H1 (cell line): ENCODE results near the gene AANAT.

ENCODE experiments used
- BRCA1 ChIP-seq: IDR thresholded peaks from 2 replicates; pipeline ENCODE4 v1.6.1; 2012; ENCODE audit warnings: low read depth, low read length, improper control_type of control experiment
- CBX8 ChIP-seq: fragments of 300-800, 300-1000 bp; sonication (generic); IDR thresholded peaks from 2 replicates; pipeline ENCODE4 v1.7.1; 2016; ENCODE audit warnings: low read depth, low read length, borderline replicate concordance
- EP300 ChIP-seq, 2 experiments: IDR thresholded peaks; 1 replicate in 1 of 2; 2 replicates in 1 of 2; pipeline ENCODE4 v1.6.1; 2011 to 2012; ENCODE audit warnings: low read depth in 2 of 2, low read length in 2 of 2, mild to moderate bottlenecking in 2 of 2, borderline replicate concordance in 1 of 2, inconsistent platforms in 1 of 2, moderate library complexity in 1 of 2
- NRF1 ChIP-seq: IDR thresholded peaks from 2 replicates; pipeline ENCODE4 v1.6.1; 2011; ENCODE audit warnings: mild to moderate bottlenecking, low read depth, low read length, improper control_type of control experiment
- POLR2AphosphoS5 ChIP-seq: IDR thresholded peaks from 2 replicates; pipeline ENCODE4 v1.6.1; 2011; ENCODE audit warnings: low read depth, low read length
- RAD21 ChIP-seq, 2 experiments: IDR thresholded peaks in 1 of 2; conservative IDR thresholded peaks in 1 of 2; 2 replicates each; pipeline ENCODE4 v1.6.1; 2011; ENCODE audit warnings: low read depth in 2 of 2, low read length in 2 of 2, improper control_type of control experiment in 1 of 2, inconsistent platforms in 1 of 2, mild to moderate bottlenecking in 1 of 2, moderate library complexity in 1 of 2
- SP2 ChIP-seq: IDR thresholded peaks from 2 replicates; pipeline ENCODE4 v1.6.1; 2012; ENCODE audit warnings: mild to moderate bottlenecking, low read length, inconsistent platforms
- SP4 ChIP-seq: IDR thresholded peaks from 2 replicates; pipeline ENCODE4 v1.6.1; 2012; ENCODE audit warnings: low read length, inconsistent platforms
- TCF12 ChIP-seq: IDR thresholded peaks from 2 replicates; pipeline ENCODE4 v1.6.1; 2011; ENCODE audit warnings: low read depth, mild to moderate bottlenecking, low read length
- TEAD4 ChIP-seq: IDR thresholded peaks from 2 replicates; pipeline ENCODE4 v1.6.1; 2012; ENCODE audit warnings: low read depth, low read length, inconsistent platforms, mixed read lengths
- YY1 ChIP-seq: IDR thresholded peaks from 2 replicates; pipeline ENCODE4 v1.6.1; 2011; ENCODE audit warnings: low read depth, mild to moderate bottlenecking, low read length
- TF ChIP-seq, protein P1 (sequence below), 3 experiments: IDR thresholded peaks; 1 replicate in 2 of 3; 2 replicates in 1 of 3; pipeline versions ENCODE4 v1.5.1 to v1.6.1; 2011; ENCODE audit warnings: low read length in 3 of 3, mild to moderate bottlenecking in 3 of 3, inconsistent platforms in 2 of 3, low read depth in 1 of 3, moderate library complexity in 1 of 3; ENCODE audit not compliant: insufficient read depth in 1 of 3; ENCODE audit errors: control extremely low read depth in 1 of 3

DNA sequence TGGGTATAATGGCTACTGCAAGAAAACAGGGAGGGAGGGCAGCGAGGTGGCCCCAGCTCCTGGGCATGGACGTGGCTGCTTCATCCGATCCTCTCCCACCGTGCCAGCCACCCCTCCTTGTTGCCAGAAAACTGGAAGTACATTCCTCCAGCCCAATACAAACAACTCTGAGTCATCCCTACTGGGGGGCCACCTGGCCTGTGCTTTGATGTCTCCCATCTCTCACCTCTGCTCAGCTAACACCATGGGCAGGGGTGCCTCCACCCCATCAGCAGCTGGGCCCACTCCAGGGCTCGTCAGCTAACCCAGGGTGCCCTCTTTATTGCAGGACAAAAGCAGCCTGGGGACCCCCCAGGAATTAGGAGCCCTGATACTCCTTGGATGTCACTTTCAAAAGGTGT lies 31.9 kb downstream of the AANAT start:
- no peak for TF ChIP-seq SP2
- TF ChIP-seq RAD21 (IDR thresholded peaks at IDR 0.05 in 1 of 2, conservative IDR thresholded peaks at IDR 0.05 in 1 of 2; ENCODE audit: low read depth in 2 of 2, low read length in 2 of 2): no peak
- TF ChIP-seq YY1: no peak
- no peak for TF ChIP-seq TCF12
- TF ChIP-seq, protein P1, sequence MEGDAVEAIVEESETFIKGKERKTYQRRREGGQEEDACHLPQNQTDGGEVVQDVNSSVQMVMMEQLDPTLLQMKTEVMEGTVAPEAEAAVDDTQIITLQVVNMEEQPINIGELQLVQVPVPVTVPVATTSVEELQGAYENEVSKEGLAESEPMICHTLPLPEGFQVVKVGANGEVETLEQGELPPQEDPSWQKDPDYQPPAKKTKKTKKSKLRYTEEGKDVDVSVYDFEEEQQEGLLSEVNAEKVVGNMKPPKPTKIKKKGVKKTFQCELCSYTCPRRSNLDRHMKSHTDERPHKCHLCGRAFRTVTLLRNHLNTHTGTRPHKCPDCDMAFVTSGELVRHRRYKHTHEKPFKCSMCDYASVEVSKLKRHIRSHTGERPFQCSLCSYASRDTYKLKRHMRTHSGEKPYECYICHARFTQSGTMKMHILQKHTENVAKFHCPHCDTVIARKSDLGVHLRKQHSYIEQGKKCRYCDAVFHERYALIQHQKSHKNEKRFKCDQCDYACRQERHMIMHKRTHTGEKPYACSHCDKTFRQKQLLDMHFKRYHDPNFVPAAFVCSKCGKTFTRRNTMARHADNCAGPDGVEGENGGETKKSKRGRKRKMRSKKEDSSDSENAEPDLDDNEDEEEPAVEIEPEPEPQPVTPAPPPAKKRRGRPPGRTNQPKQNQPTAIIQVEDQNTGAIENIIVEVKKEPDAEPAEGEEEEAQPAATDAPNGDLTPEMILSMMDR (IDR thresholded peaks at IDR 0.05; ENCODE audit: control extremely low read depth in 1 of 3, insufficient read depth in 1 of 3, low read depth in 1 of 3, low read length in 3 of 3): no peak
- TF ChIP-seq BRCA1: no peak
- TF ChIP-seq TEAD4: no peak
- no peak for TF ChIP-seq POLR2AphosphoS5
- no peak for TF ChIP-seq SP4
- no peak for TF ChIP-seq EP300 (IDR thresholded peaks at IDR 0.05; ENCODE audit: borderline replicate concordance in 1 of 2, low read depth in 2 of 2, low read length in 2 of 2)
- no peak for TF ChIP-seq NRF1
- TF ChIP-seq CBX8: no peak
